PC-9 (cell line): Measurements from ENCODE around the gene FAT1. TPM values are rescaled to one million over a fixed set of nuclear protein-coding genes. Genes with fewer than 3 reads are reported as not detected.

Experiments
- BruUV-seq: library from RNA; stranded (reverse); fragments of 400-500 nt; replicated peaks from 2 replicates; lab custom pipeline; 2021; lab: Mats Ljungman, UMichigan
- CTCF ChIA-PET: fragments of 300-600 bp; sonication (Branson Sonifier 250); formaldehyde crosslinking; loops from one replicate; lab custom pipeline; 2022; ENCODE audit warnings: antibody characterized with exemption; lab: Charles Lee
- POLR2A ChIA-PET: fragments of 300-600 bp; sonication (Branson Sonifier 250); formaldehyde crosslinking; loops from one replicate; lab custom pipeline; 2022; ENCODE audit warnings: antibody characterized with exemption; ENCODE audit not compliant: unreplicated experiment; lab: Charles Lee
- DNase-seq, 2 experiments: peaks; one replicate each; pipeline versions ENCODE4 v3.0.0 to v3.0.0-alpha.2; 2015 to 2022; ENCODE audit warnings: mixed read lengths in 1 of 2
- H2AFZ ChIP-seq: fragments of 200-600 bp; sonication (generic); 2 replicates; pipeline ENCODE4 v1.8.1; 2017; ENCODE audit warnings: antibody characterized with exemption
- H3F3A ChIP-seq: fragments of 200-600 bp; sonication (generic); 2 replicates; pipeline ENCODE4 v1.8.1; 2017; ENCODE audit warnings: antibody characterized with exemption, mild to moderate bottlenecking, low read depth; ENCODE audit not compliant: insufficient read depth
- H3K27ac ChIP-seq: fragments of 200-600 bp; sonication (generic); 2 replicates; pipeline ENCODE4 v1.6.1; 2016; ENCODE audit warnings: mixed run types
- H3K27me3 ChIP-seq: fragments of 200-600 bp; sonication (generic); 2 replicates; pipeline ENCODE4 v1.6.1; 2016; ENCODE audit warnings: low read depth, mixed run types; ENCODE audit not compliant: insufficient read depth
- H3K36me3 ChIP-seq: fragments of 200-600 bp; sonication (generic); 2 replicates; pipeline ENCODE4 v1.6.1; 2016; ENCODE audit warnings: low read depth, mixed run types
- H3K4me1 ChIP-seq: fragments of 200-600 bp; sonication (generic); replicated peaks from 2 replicates; pipeline ENCODE4 v1.6.1; 2016; ENCODE audit warnings: mixed run types; ENCODE audit not compliant: insufficient read depth
- H3K4me2 ChIP-seq: fragments of 200-600 bp; sonication (generic); 2 replicates; pipeline ENCODE4 v1.6.1; 2017; ENCODE audit warnings: mixed run types
- H3K4me3 ChIP-seq: fragments of 200-600 bp; sonication (generic); 2 replicates; pipeline ENCODE4 v1.6.1; 2016; ENCODE audit warnings: mixed run types
- H3K79me2 ChIP-seq: fragments of 200-600 bp; sonication (generic); 2 replicates; pipeline ENCODE4 v1.6.1; 2017; ENCODE audit warnings: low read depth, mixed run types
- H3K9me2 ChIP-seq: fragments of 200-600 bp; sonication (generic); 2 replicates; pipeline ENCODE4 v1.8.1; 2017; ENCODE audit warnings: mild to moderate bottlenecking; ENCODE audit not compliant: insufficient read depth
- H3K9me3 ChIP-seq: fragments of 200-600 bp; sonication (generic); 2 replicates; pipeline ENCODE4 v1.8.1; 2016; ENCODE audit warnings: low read depth; ENCODE audit not compliant: insufficient read depth
- H4K20me1 ChIP-seq: fragments of 200-600 bp; sonication (generic); 2 replicates; pipeline ENCODE4 v1.8.1; 2017; ENCODE audit not compliant: insufficient read depth
- CTCF ChIP-seq: fragments of 200-600 bp; sonication (generic); conservative IDR thresholded peaks from 2 replicates; pipeline ENCODE4 v1.6.1; 2017; ENCODE audit warnings: mixed run types, antibody characterized with exemption, mild to moderate bottlenecking, moderate library complexity
- EZH2 ChIP-seq: fragments of 200-600 bp; sonication (generic); IDR thresholded peaks from 2 replicates; pipeline ENCODE4 v1.8.0; 2017; ENCODE audit warnings: antibody characterized with exemption, low read depth
- intact Hi-C: fragments of 100-400 bp; cut with micrococcal nuclease; formaldehyde crosslinking; loops from one replicate; pipeline ENCODE4 v1.10.0; 2022; ENCODE audit not compliant: unreplicated experiment
- total RNA-seq: library from RNA; stranded (reverse); gene quantifications from 2 replicates; pipeline ENCODE4 v1.2.3, GENCODE V29; 2021

The FAT1 gene
- total RNA-seq, 1 experiment from 2014 or later = 73.2 TPM

GRCh38 chr4:186734251-186734650 lies 10.6 kb upstream of the FAT1 start:
- peaks cover 21% of the 10 kb centered on the region for H3K4me1 ChIP-seq
- no peaks in the 10 kb centered on the region for H3K9me2 ChIP-seq
- peaks cover 6% of the 10 kb centered on the region; the same call in 1 of the 2 replicates for H3K9me3 ChIP-seq
- POLR2A ChIA-PET = interaction anchor here (0.6 kb wide), 1 partner anchor 1663 kb away, joined by 8 read pairs; no protein-coding TSS in a partner anchor
- no peaks in the 10 kb centered on the region for H3K36me3 ChIP-seq
- no peaks in the 10 kb centered on the region for H3K27me3 ChIP-seq
- intact Hi-C loops = no loop called here
- TF ChIP-seq CTCF = no peak
- TF ChIP-seq EZH2 = no peak
- peaks cover 17% of the 10 kb centered on the region for H3F3A ChIP-seq
- H3K79me2 ChIP-seq = no peaks in the 10 kb centered on the region
- no TSS peak for BruUV-seq
- no peak overlapping the region for H2AFZ ChIP-seq
- no peak overlapping the region for H3K4me2 ChIP-seq
- no peak overlapping the region for H3K27ac ChIP-seq
- H3K4me3 ChIP-seq = no peak overlapping the region
- H4K20me1 ChIP-seq = no peaks in the 10 kb centered on the region
- CTCF ChIA-PET = no interaction called here
- no peak for DNase-seq

- Histone ChIP-seq H3K79me2 (no peaks in the 10 kb centered on the region), H3F3A (peaks cover 21% of the 10 kb centered on the region), H3K27me3 (no peaks in the 10 kb centered on the region), H3K4me2 (no peak overlapping the region), H3K9me2 (no peaks in the 10 kb centered on the region), H3K4me3 (no peak overlapping the region), H3K36me3 (no peaks in the 10 kb centered on the region), H3K27ac (no peak overlapping the region), H3K9me3 (peaks cover 6% of the 10 kb centered on the region; the same call in 1 of the 2 replicates), H2AFZ (no peak overlapping the region), H4K20me1 (no peaks in the 10 kb centered on the region), H3K4me1 (peaks cover 25% of the 10 kb centered on the region)
- intact Hi-C loops = no loop called here
- BruUV-seq = no TSS peak
- TF ChIP-seq CTCF (no peak), EZH2 (no peak)
- ChIA-PET CTCF (no interaction called here), POLR2A (no interaction called here)
- DNase-seq = no peak
Measured at GRCh38 chr4:186733778-186734177, 10.1 kb upstream of the FAT1 start.

GRCh38 chr4:186730621-186731020 lies 7.0 kb upstream of the FAT1 start:
- intact Hi-C loops = no loop called here
- peaks cover 20% of the 10 kb centered on the region; the same call in 1 of the 2 replicates for H3F3A ChIP-seq
- H3K79me2 ChIP-seq = no peaks in the 10 kb centered on the region
- no peak overlapping the region for H3K4me2 ChIP-seq
- H3K4me1 ChIP-seq = peaks cover 42% of the 10 kb centered on the region
- H3K4me3 ChIP-seq = no peak overlapping the region
- H3K36me3 ChIP-seq = no peaks in the 10 kb centered on the region
- CTCF ChIA-PET = no interaction called here
- DNase-seq = no peak
- H3K9me3 ChIP-seq = no peaks in the 10 kb centered on the region
- POLR2A ChIA-PET = interaction anchor here (0.7 kb wide), 1 partner anchor 13 kb away, joined by 7 read pairs; no protein-coding TSS in a partner anchor
- H4K20me1 ChIP-seq = no peaks in the 10 kb centered on the region
- no peaks in the 10 kb centered on the region for H3K27me3 ChIP-seq
- no TSS peak for BruUV-seq
- H3K9me2 ChIP-seq = no peaks in the 10 kb centered on the region
- H3K27ac ChIP-seq = no peak overlapping the region
- no peak for TF ChIP-seq EZH2
- no peak for TF ChIP-seq CTCF
- H2AFZ ChIP-seq = no peak overlapping the region
